ENCODE data around the gene TMEM120B.

The TMEM120B gene

DNA sequence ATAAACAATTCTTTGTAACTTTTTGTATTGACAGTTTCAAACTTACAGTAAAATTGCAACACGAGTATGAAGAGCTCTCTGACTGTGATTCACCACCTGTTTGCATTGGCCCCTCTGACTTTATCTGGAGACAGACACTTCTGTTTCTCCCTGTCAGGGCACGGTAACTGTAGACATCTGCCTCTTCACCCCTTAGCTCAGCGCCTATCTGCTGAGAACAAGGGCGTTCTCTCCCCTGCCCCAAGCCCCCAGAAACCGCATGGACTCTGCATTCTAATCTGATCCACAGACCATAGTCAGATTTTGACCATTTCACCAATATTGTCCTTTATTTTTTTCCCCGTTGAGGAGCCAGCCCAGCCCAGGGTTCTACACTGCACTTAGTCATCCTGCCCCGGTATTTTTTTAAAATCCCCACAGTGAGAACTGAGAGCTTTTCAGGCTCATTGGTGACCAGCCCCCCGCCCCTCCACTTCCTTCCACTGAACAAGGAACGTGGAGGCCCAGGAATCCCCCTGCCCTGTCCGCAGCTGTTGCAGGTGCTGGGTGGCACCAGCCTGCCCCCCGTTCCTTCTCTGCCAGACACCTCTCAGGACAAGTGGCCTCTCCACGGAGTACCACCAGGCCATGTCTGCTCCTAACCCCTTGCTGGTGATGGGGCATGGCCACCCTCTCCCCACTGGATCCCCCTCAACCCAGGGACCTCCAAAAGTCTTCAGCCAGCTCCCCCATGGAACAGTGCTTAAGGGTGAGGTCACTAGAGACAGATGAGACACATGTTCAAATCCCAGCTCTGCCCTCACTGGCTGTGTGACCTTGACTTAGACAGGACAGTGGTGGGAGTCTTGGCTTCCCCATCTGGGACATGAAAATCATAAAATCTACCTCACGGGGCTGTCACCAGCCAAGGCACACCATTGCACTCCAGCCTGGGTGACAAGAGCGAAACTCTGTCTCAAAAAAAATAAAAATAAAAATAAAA is 69.7 kb downstream of the TMEM120B start:
- Histone ChIP-seq H3K4me1 (ENCODE audit: control insufficient read depth, insufficient read depth, low read length) (no peaks in the 10 kb centered on the region), H3K9me3 (ENCODE audit: control insufficient read depth, insufficient read depth, low read depth, low read length) (no peaks in the 10 kb centered on the region), H3K27ac (ENCODE audit: extremely low read depth, low read depth, low read length) (0 out of 2 replicates have a peak overlapping the region, but pooled peaks have one; percentile 8), H3K36me3 (ENCODE audit: control insufficient read depth in 2 of 2, insufficient read depth in 1 of 2, low read length in 2 of 2) (peaks cover 0 to 3% of the 10 kb centered on the region in 2 experiments; a peak in 1 of 3 replicates), H3K4me3 (ENCODE audit: low read depth, low read length) (no peak overlapping the region)
- ChIA-PET CTCF (interaction anchor here (1.0 to 15.2 kb wide), 3 partner anchors 9 to 157 kb away, joined by 3 to 238 read pairs (median 22); partner anchors contain the start of gene RHOF), POLR2A (interaction anchor here (0.7 to 1.2 kb wide), 3 partner anchors 12 to 284 kb away, joined by 3 to 6 read pairs (median 5); partner anchors contain the start of gene RHOF)
- TF ChIP-seq ZNF514 (tag by site-specific recombination; IDR thresholded peaks at IDR 0.05) (no peak), ZNF132 (tag by site-specific recombination; IDR thresholded peaks at IDR 0.05; ENCODE audit: borderline replicate concordance) (no peak), ZNF626 (tag by site-specific recombination; IDR thresholded peaks at IDR 0.05) (no peak), ZNF302 (tag by site-specific recombination; IDR thresholded peaks at IDR 0.05; ENCODE audit: low read depth) (no peak), ZFP41 (tag by site-specific recombination; IDR thresholded peaks at IDR 0.05; ENCODE audit: borderline replicate concordance) (no peak), ZNF596 (tag by site-specific recombination; IDR thresholded peaks at IDR 0.05) (no peak), SP3 (tag by site-specific recombination; IDR thresholded peaks at IDR 0.05) (no peak), KLF9 (tag by site-specific recombination; IDR thresholded peaks at IDR 0.05; ENCODE audit: low read depth) (no peak), ZNF426 (tag by site-specific recombination; IDR thresholded peaks at IDR 0.05) (no peak), TCF7L2 (IDR thresholded peaks at IDR 0.05; ENCODE audit: borderline replicate concordance, low read depth, low read length) (no peak), ZNF174 (tag by site-specific recombination; IDR thresholded peaks at IDR 0.05) (no peak), ZNF677 (tag by site-specific recombination; IDR thresholded peaks at IDR 0.05) (no peak), ZNF624 (tag by site-specific recombination; IDR thresholded peaks at IDR 0.05) (no peak), ZXDB (tag by site-specific recombination; IDR thresholded peaks at IDR 0.05) (no peak), ZNF521 (tag by site-specific recombination; IDR thresholded peaks at IDR 0.05) (no peak), ZNF350 (tag by site-specific recombination; IDR thresholded peaks at IDR 0.05) (no peak), GLI4 (tag by site-specific recombination; IDR thresholded peaks at IDR 0.05) (no peak)
- TF ChIP-seq, protein P1, sequence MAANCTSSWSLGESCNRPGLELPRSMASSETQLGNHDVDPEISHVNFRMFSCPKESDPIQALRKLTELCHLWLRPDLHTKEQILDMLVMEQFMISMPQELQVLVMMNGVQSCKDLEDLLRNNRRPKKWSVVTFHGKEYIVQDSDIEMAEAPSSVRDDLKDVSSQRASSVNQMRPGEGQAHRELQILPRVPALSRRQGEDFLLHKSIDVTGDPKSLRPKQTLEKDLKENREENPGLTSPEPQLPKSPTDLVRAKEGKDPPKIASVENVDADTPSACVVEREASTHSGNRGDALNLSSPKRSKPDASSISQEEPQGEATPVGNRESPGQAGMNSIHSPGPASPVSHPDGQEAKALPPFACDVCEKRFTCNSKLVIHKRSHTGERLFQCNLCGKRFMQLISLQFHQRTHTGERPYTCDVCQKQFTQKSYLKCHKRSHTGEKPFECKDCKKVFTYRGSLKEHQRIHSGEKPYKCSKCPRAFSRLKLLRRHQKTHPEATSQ (tag by site-specific recombination; IDR thresholded peaks at IDR 0.05) = no peak
- TF ChIP-seq, protein P2, sequence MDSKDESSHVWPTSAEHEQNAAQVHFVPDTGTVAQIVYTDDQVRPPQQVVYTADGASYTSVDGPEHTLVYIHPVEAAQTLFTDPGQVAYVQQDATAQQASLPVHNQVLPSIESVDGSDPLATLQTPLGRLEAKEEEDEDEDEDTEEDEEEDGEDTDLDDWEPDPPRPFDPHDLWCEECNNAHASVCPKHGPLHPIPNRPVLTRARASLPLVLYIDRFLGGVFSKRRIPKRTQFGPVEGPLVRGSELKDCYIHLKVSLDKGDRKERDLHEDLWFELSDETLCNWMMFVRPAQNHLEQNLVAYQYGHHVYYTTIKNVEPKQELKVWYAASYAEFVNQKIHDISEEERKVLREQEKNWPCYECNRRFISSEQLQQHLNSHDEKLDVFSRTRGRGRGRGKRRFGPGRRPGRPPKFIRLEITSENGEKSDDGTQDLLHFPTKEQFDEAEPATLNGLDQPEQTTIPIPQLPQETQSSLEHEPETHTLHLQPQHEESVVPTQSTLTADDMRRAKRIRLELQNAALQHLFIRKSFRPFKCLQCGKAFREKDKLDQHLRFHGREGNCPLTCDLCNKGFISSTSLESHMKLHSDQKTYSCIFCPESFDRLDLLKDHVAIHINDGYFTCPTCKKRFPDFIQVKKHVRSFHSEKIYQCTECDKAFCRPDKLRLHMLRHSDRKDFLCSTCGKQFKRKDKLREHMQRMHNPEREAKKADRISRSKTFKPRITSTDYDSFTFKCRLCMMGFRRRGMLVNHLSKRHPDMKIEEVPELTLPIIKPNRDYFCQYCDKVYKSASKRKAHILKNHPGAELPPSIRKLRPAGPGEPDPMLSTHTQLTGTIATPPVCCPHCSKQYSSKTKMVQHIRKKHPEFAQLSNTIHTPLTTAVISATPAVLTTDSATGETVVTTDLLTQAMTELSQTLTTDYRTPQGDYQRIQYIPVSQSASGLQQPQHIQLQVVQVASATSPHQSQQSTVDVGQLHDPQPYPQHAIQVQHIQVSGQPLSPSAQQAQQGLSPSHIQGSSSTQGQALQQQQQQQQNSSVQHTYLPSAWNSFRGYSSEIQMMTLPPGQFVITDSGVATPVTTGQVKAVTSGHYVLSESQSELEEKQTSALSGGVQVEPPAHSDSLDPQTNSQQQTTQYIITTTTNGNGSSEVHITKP (tag by site-specific recombination; IDR thresholded peaks at IDR 0.05) = peak; percentile 38; the same call in 1 of the 2 replicates
- TF ChIP-seq, protein P3, sequence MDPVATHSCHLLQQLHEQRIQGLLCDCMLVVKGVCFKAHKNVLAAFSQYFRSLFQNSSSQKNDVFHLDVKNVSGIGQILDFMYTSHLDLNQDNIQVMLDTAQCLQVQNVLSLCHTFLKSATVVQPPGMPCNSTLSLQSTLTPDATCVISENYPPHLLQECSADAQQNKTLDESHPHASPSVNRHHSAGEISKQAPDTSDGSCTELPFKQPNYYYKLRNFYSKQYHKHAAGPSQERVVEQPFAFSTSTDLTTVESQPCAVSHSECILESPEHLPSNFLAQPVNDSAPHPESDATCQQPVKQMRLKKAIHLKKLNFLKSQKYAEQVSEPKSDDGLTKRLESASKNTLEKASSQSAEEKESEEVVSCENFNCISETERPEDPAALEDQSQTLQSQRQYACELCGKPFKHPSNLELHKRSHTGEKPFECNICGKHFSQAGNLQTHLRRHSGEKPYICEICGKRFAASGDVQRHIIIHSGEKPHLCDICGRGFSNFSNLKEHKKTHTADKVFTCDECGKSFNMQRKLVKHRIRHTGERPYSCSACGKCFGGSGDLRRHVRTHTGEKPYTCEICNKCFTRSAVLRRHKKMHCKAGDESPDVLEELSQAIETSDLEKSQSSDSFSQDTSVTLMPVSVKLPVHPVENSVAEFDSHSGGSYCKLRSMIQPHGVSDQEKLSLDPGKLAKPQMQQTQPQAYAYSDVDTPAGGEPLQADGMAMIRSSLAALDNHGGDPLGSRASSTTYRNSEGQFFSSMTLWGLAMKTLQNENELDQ (tag by site-specific recombination; IDR thresholded peaks at IDR 0.05; ENCODE audit: low read depth) = no peak
- TF ChIP-seq, protein P4, sequence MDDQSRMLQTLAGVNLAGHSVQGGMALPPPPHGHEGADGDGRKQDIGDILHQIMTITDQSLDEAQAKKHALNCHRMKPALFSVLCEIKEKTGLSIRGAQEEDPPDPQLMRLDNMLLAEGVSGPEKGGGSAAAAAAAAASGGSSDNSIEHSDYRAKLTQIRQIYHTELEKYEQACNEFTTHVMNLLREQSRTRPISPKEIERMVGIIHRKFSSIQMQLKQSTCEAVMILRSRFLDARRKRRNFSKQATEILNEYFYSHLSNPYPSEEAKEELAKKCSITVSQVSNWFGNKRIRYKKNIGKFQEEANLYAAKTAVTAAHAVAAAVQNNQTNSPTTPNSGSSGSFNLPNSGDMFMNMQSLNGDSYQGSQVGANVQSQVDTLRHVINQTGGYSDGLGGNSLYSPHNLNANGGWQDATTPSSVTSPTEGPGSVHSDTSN (CRISPR knock-in tag; IDR thresholded peaks at IDR 0.05) = no peak
- TF ChIP-seq, protein P5, sequence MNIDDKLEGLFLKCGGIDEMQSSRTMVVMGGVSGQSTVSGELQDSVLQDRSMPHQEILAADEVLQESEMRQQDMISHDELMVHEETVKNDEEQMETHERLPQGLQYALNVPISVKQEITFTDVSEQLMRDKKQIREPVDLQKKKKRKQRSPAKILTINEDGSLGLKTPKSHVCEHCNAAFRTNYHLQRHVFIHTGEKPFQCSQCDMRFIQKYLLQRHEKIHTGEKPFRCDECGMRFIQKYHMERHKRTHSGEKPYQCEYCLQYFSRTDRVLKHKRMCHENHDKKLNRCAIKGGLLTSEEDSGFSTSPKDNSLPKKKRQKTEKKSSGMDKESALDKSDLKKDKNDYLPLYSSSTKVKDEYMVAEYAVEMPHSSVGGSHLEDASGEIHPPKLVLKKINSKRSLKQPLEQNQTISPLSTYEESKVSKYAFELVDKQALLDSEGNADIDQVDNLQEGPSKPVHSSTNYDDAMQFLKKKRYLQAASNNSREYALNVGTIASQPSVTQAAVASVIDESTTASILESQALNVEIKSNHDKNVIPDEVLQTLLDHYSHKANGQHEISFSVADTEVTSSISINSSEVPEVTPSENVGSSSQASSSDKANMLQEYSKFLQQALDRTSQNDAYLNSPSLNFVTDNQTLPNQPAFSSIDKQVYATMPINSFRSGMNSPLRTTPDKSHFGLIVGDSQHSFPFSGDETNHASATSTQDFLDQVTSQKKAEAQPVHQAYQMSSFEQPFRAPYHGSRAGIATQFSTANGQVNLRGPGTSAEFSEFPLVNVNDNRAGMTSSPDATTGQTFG (tag by site-specific recombination; IDR thresholded peaks at IDR 0.05; ENCODE audit: borderline replicate concordance) = no peak
- TF ChIP-seq, protein P6, sequence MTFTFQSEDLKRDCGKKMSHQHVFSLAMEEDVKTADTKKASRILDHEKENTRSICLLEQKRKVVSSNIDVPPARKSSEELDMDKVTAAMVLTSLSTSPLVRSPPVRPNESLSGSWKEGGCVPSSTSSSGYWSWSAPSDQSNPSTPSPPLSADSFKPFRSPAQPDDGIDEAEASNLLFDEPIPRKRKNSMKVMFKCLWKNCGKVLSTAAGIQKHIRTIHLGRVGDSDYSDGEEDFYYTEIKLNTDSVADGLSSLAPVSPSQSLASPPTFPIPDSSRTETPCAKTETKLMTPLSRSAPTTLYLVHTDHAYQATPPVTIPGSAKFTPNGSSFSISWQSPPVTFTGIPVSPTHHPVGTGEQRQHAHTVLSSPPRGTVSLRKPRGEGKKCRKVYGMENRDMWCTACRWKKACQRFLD (tag by site-specific recombination; IDR thresholded peaks at IDR 0.05) = no peak

All from HEK293 (cell line).